KMS-11 (cell line): ENCODE results near the gene LRIT2.

Experiments used
- H2AFZ ChIP-seq: fragments of 200-600 bp; sonication (generic); 2 replicates; pipeline ENCODE4 v1.6.1; 2016; ENCODE audit warnings: antibody characterized with exemption, mixed run types, low read depth
- H3K27ac ChIP-seq: fragments of 200-600 bp; sonication (generic); 2 replicates; pipeline ENCODE4 v1.6.1; 2016; ENCODE audit warnings: mild to moderate bottlenecking, mixed run types
- H3K27me3 ChIP-seq: fragments of 200-600 bp; sonication (generic); 2 replicates; pipeline ENCODE4 v1.6.1; 2017; ENCODE audit warnings: mild to moderate bottlenecking, low read depth, mixed run types, moderate library complexity; ENCODE audit not compliant: insufficient read depth
- H3K36me3 ChIP-seq: fragments of 200-600 bp; sonication (generic); 2 replicates; pipeline ENCODE4 v1.6.1; 2017; ENCODE audit warnings: mild to moderate bottlenecking, mixed run types; ENCODE audit not compliant: insufficient read depth
- H3K4me1 ChIP-seq: fragments of 200-600 bp; sonication (generic); 2 replicates; pipeline ENCODE4 v1.6.1; 2016; ENCODE audit warnings: mild to moderate bottlenecking, low read depth, mixed run types; ENCODE audit not compliant: poor library complexity, severe bottlenecking
- H3K4me2 ChIP-seq: fragments of 200-600 bp; sonication (generic); 2 replicates; pipeline ENCODE4 v1.7.0; 2016; ENCODE audit warnings: mild to moderate bottlenecking, mixed run types
- H3K4me3 ChIP-seq: fragments of 200-600 bp; sonication (generic); IDR thresholded peaks from 2 replicates; pipeline ENCODE4 v1.6.1; 2017; ENCODE audit warnings: low read depth, low read length, mixed read lengths; ENCODE audit not compliant: insufficient read depth
- H3K79me2 ChIP-seq: fragments of 200-600 bp; sonication (generic); 2 replicates; pipeline ENCODE4 v1.6.1; 2016; ENCODE audit warnings: low read depth, mixed run types; ENCODE audit not compliant: insufficient read depth
- H3K9ac ChIP-seq: fragments of 200-600 bp; sonication (generic); 2 replicates; pipeline ENCODE4 v1.6.1; 2016; ENCODE audit warnings: mild to moderate bottlenecking, mixed run types
- H4K20me1 ChIP-seq: fragments of 200-600 bp; sonication (generic); 2 replicates; pipeline ENCODE4 v1.6.1; 2016; ENCODE audit warnings: mild to moderate bottlenecking, mixed run types; ENCODE audit not compliant: insufficient read depth
- CTCF ChIP-seq: fragments of 200-600 bp; sonication (generic); conservative IDR thresholded peaks from 2 replicates; pipeline ENCODE4 v1.6.1; 2017; ENCODE audit warnings: low read depth, mild to moderate bottlenecking, antibody characterized with exemption, low read length, moderate library complexity, mixed read lengths

The LRIT2 gene

GRCh38 chr10:84224411-84225028, 824 bp downstream of the LRIT2 start:
- H3K4me3 ChIP-seq = no peak overlapping the region
- H3K36me3 ChIP-seq = no peaks in the 10 kb centered on the region
- H2AFZ ChIP-seq = no peak overlapping the region
- H3K4me2 ChIP-seq = no peak overlapping the region
- H3K79me2 ChIP-seq = no peaks in the 10 kb centered on the region
- no peak overlapping the region for H3K27ac ChIP-seq
- H3K4me1 ChIP-seq = no peaks in the 10 kb centered on the region
- H3K27me3 ChIP-seq = no peaks in the 10 kb centered on the region
- no peaks in the 10 kb centered on the region for H4K20me1 ChIP-seq
- H3K9ac ChIP-seq = no peak overlapping the region
- TF ChIP-seq CTCF = no peak

GRCh38 chr10:84221916-84222315, 3.4 kb downstream of the LRIT2 start:
- H3K4me3 ChIP-seq = no peak overlapping the region
- no peak overlapping the region for H3K4me2 ChIP-seq
- H3K27me3 ChIP-seq = no peaks in the 10 kb centered on the region
- no peak for TF ChIP-seq CTCF
- H3K79me2 ChIP-seq = no peaks in the 10 kb centered on the region
- no peak overlapping the region for H3K27ac ChIP-seq
- no peaks in the 10 kb centered on the region for H4K20me1 ChIP-seq
- H2AFZ ChIP-seq = no peak overlapping the region
- no peaks in the 10 kb centered on the region for H3K36me3 ChIP-seq
- H3K9ac ChIP-seq = no peak overlapping the region
- no peaks in the 10 kb centered on the region for H3K4me1 ChIP-seq

DNA sequence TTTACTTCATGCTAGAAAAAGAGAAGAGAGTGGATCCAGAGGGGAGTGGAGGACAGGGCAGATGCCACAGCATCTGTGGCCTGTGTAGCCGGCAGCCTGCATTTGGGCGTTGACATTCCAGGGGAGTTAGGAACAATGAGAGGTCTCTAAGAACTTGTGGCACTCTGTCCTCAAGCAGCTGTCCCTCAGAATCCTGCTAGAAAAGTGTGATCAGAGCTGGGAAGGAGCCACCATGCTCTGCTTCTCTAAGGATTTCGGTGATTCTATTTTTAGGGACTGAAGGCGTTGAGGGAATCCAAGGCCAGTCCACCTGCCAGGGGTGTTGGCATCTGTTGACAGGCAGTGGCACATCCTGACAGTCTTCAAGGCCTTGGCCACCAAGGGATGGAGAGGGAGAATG, 7.6 kb downstream of the LRIT2 start:
- Histone ChIP-seq H3K4me2 (no peak overlapping the region), H3K4me1 (no peaks in the 10 kb centered on the region), H3K9ac (no peak overlapping the region), H4K20me1 (no peaks in the 10 kb centered on the region), H3K27me3 (no peaks in the 10 kb centered on the region), H3K4me3 (no peak overlapping the region), H3K36me3 (no peaks in the 10 kb centered on the region), H3K79me2 (no peaks in the 10 kb centered on the region), H3K27ac (no peak overlapping the region), H2AFZ (no peak overlapping the region)
- no peak for TF ChIP-seq CTCF

- Histone ChIP-seq H3K4me1 (no peaks in the 10 kb centered on the region), H3K27me3 (no peaks in the 10 kb centered on the region), H3K79me2 (no peaks in the 10 kb centered on the region), H4K20me1 (no peaks in the 10 kb centered on the region), H3K4me2 (no peak overlapping the region), H3K4me3 (no peak overlapping the region), H2AFZ (no peak overlapping the region), H3K36me3 (no peaks in the 10 kb centered on the region), H3K27ac (no peak overlapping the region), H3K9ac (no peak overlapping the region)
- TF ChIP-seq CTCF = no peak
These were observed 8.5 kb downstream of the LRIT2 start for GRCh38 chr10:84216834-84217233.
